GM19043 (cell line): Measurements from ENCODE around the gene GBX1.

ENCODE experiments used
- ATAC-seq: cut with Tn5 transposase; IDR thresholded peaks from one replicate; pipeline ENCODE4 v1.9.1; 2021; ENCODE audit warnings: low read depth; ENCODE audit not compliant: unreplicated experiment

Gene GBX1

GRCh38 chr7:151174246-151175046 lies 7.0 kb upstream of the GBX1 start:
- no peak for ATAC-seq

GRCh38 chr7:151173386-151174245 lies 6.1 kb upstream of the GBX1 start:
- ATAC-seq = no peak

- peak; percentile 67 for ATAC-seq
These were observed 5.0 kb upstream of the GBX1 start for GRCh38 chr7:151172273-151173141.

GRCh38 chr7:151168787-151169162 lies 1.3 kb upstream of the GBX1 start:
- ATAC-seq = no peak

GRCh38 chr7:151168003-151168786 lies 701 bp upstream of the GBX1 start:
- no peak for ATAC-seq

GRCh38 chr7:151166629-151167196 lies 781 bp downstream of the GBX1 start:
- ATAC-seq = no peak

- no peak for ATAC-seq
These were observed 5.7 kb downstream of the GBX1 start for GRCh38 chr7:151161757-151162156.

GRCh38 chr7:151157645-151158329 lies 9.7 kb downstream of the GBX1 start:
- ATAC-seq = no peak

- ATAC-seq = no peak
These were observed 14.6 kb downstream of the GBX1 start for GRCh38 chr7:151152643-151153513.

- no peak for ATAC-seq
These were observed 17.1 kb downstream of the GBX1 start for GRCh38 chr7:151150388-151150787.

GRCh38 chr7:151148319-151149259 lies 18.9 kb downstream of the GBX1 start:
- ATAC-seq = no peak

- no peak for ATAC-seq
These were observed 20.7 kb downstream of the GBX1 start for GRCh38 chr7:151146761-151147160.

GRCh38 chr7:151144387-151144786 lies 23.1 kb downstream of the GBX1 start:
- ATAC-seq = no peak

GRCh38 chr7:151143261-151144015 lies 24.1 kb downstream of the GBX1 start:
- ATAC-seq = no peak

- no peak for ATAC-seq
These were observed 24.8 kb downstream of the GBX1 start for GRCh38 chr7:151142686-151143040.

- no peak for ATAC-seq
These were observed 25.4 kb downstream of the GBX1 start for GRCh38 chr7:151141855-151142685.
